ENCODE measurements around the gene SLC25A14. TPM values are rescaled to one million over a fixed set of nuclear protein-coding genes. Genes with fewer than 3 reads are reported as not detected.

The SLC25A14 gene
- total RNA-seq (2014; rRNA removed; shearing (Covaris generic)) (8.3 and 12.3 TPM in 2 replicates), polyA plus RNA-seq (2016; fragmentation: Nextera tagmentation; extraction: Ambion mirVana) (9.2 and 14.9 TPM in 2 replicates)
- long read RNA-seq, partial matches to known transcripts: 2 of 13 reads
- long read RNA-seq, other reads (novel, unspliced or antisense): 10 of 13 reads

GRCh38 chrX:130339408-130340222, at the start of gene SLC25A14:
Gene SLC25A14 (plus strand): TSS chrX:130339919. CDS start chrX:130340279, 360 bp downstream.
- H3K4me1 Mint-ChIP-seq: peaks cover 32% of the 10 kb centered on the region
- Histone ChIP-seq H3K27me3 (ENCODE audit: insufficient read depth) (no peaks in the 10 kb centered on the region), H3K4me1 (ENCODE audit: insufficient read depth) (peaks cover 10% of the 10 kb centered on the region; the same call in 1 of the 2 replicates), H4K20me1 (replicated peaks; ENCODE audit: insufficient read depth) (no peaks in the 10 kb centered on the region), H3K9me2 (ENCODE audit: insufficient read depth) (no peaks in the 10 kb centered on the region), H3K27ac (ENCODE audit: low read depth) (0 out of 2 replicates have a peak within 1 kb of the TSS, but pooled peaks have one; percentile 55), H3K36me3 (ENCODE audit: insufficient read depth) (no peaks in the 10 kb centered on the region), H2AFZ (peak within 1 kb of the TSS; percentile 72; the same call in 1 of the 2 replicates), H3F3A (replicated peaks; ENCODE audit: low read depth) (no peaks in the 10 kb centered on the region), H3K4me2 (peak within 1 kb of the TSS; percentile 85), H3K79me2 (replicated peaks; ENCODE audit: insufficient read depth) (no peaks in the 10 kb centered on the region), H3K4me3 (peak within 1 kb of the TSS; percentile 68)
- no peaks in the 10 kb centered on the region; the same call in 2 of the 3 replicates for H3K9me3 Mint-ChIP-seq
- ATAC-seq: peak; percentile 93
- H3K36me3 Mint-ChIP-seq (ENCODE audit: low read depth): no peaks in the 10 kb centered on the region; the same call in 2 of the 3 replicates
- peak within 1 kb of the TSS; percentile 97 for H3K27ac Mint-ChIP-seq
- DNase-seq (ENCODE audit: low spot score): peak; percentile 83
- peak within 1 kb of the TSS; percentile 88 for H3K4me3 Mint-ChIP-seq
- TF ChIP-seq POLR2AphosphoS5 (IDR thresholded peaks at IDR 0.05; ENCODE audit: low read depth) (peak; percentile 63), CREB1 (CRISPR knock-in tag; IDR thresholded peaks at IDR 0.05; ENCODE audit: low read depth) (no peak)
- H3K27me3 Mint-ChIP-seq (ENCODE audit: insufficient read depth, low read depth, poor library complexity): peaks cover 8% of the 10 kb centered on the region

- H3K9me3 Mint-ChIP-seq: peaks cover 9% of the 10 kb centered on the region
- H3K27me3 Mint-ChIP-seq (ENCODE audit: insufficient read depth, low read depth, poor library complexity): no peaks in the 10 kb centered on the region
- 0 out of 3 replicates have a peak, but pooled peaks cover 5% of the 10 kb centered on the region for H3K36me3 Mint-ChIP-seq (ENCODE audit: low read depth)
- H3K27ac Mint-ChIP-seq: no peak overlapping the region
- H4K20me1 ChIP-seq (replicated peaks; ENCODE audit: insufficient read depth): no peaks in the 10 kb centered on the region
- no peak overlapping the region for H2AFZ ChIP-seq
- DNase-seq (ENCODE audit: low spot score) (no peak), ATAC-seq (no peak)
- H3K4me3 Mint-ChIP-seq: no peak overlapping the region
- no peak overlapping the region for H3K4me3 ChIP-seq
- no peaks in the 10 kb centered on the region for H3K79me2 ChIP-seq (replicated peaks; ENCODE audit: insufficient read depth)
- no peak overlapping the region for H3K4me2 ChIP-seq
- no peaks in the 10 kb centered on the region for H3K27me3 ChIP-seq (ENCODE audit: insufficient read depth)
- no peaks in the 10 kb centered on the region for H3K9me2 ChIP-seq (ENCODE audit: insufficient read depth)
- no peaks in the 10 kb centered on the region for H3K4me1 Mint-ChIP-seq
- no peaks in the 10 kb centered on the region for H3K4me1 ChIP-seq (ENCODE audit: insufficient read depth)
- no peaks in the 10 kb centered on the region for H3K36me3 ChIP-seq (ENCODE audit: insufficient read depth)
- no peak overlapping the region for H3K27ac ChIP-seq (ENCODE audit: low read depth)
- H3F3A ChIP-seq (replicated peaks; ENCODE audit: low read depth): no peaks in the 10 kb centered on the region
- no peak for TF ChIP-seq CREB1 (CRISPR knock-in tag; IDR thresholded peaks at IDR 0.05; ENCODE audit: low read depth)
- TF ChIP-seq JUNB (IDR thresholded peaks at IDR 0.05; ENCODE audit: unreplicated experiment): no peak
- TF ChIP-seq ETS1 (IDR thresholded peaks at IDR 0.05): no peak
- no peak for TF ChIP-seq EZH2phosphoT487 (IDR thresholded peaks at IDR 0.05; ENCODE audit: unreplicated experiment)
- no peak for TF ChIP-seq CTCF (conservative IDR thresholded peaks at IDR 0.05; ENCODE audit: low read depth in 2 of 2)
- TF ChIP-seq ZNF462 (CRISPR knock-in tag; IDR thresholded peaks at IDR 0.05): no peak
Measured at GRCh38 chrX:130295519-130296296, 44.0 kb upstream of the SLC25A14 start.

All from GM23338 (cell line).